Epidermal melanocyte (primary cell): ENCODE results near the gene DNAH1.

Experiments
- DNase-seq: peaks from one replicate; pipeline ENCODE4 v3.0.0; 2011; ENCODE audit warnings: low spot score; ENCODE audit not compliant: insufficient read length

DNAH1 gene

DNA sequence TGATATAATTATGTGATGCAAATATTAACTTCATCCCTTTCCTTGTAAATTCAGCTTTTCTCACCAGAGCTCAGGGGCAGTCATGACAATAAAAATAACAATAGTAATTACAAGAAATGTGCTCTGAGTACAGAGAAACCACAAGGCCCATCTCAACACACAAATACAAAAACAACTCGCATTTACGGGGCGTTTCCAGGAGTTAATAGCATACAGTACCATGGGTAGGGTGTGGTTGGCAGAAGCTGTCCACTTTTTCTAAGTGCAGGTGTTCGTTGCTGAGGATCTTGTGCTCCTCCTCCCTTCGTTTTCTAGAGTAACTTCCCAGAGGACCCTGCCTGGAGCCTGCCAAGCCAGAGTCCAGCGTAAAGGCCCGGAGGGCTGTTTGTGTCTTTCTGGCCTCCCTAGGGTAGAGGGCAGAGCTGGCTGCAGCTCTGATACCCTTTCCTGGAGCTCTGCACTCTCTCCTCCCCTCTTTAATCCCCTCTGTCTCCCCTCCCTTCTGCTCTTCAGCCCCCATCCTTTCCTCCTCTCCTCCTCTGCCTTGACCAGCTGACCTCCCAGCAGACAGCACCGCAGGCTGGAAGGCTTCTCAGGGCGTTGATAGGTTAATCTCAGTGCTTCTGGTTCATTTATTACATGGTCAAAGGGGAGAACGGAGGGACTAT, 117.3 kb downstream of the DNAH1 start:
- no peak for DNase-seq

GRCh38 chr3:52433996-52434479, 117.9 kb downstream of the DNAH1 start:
- DNase-seq: no peak

GRCh38 chr3:52434491-52435115, 118.5 kb downstream of the DNAH1 start:
- DNase-seq: no peak

DNA sequence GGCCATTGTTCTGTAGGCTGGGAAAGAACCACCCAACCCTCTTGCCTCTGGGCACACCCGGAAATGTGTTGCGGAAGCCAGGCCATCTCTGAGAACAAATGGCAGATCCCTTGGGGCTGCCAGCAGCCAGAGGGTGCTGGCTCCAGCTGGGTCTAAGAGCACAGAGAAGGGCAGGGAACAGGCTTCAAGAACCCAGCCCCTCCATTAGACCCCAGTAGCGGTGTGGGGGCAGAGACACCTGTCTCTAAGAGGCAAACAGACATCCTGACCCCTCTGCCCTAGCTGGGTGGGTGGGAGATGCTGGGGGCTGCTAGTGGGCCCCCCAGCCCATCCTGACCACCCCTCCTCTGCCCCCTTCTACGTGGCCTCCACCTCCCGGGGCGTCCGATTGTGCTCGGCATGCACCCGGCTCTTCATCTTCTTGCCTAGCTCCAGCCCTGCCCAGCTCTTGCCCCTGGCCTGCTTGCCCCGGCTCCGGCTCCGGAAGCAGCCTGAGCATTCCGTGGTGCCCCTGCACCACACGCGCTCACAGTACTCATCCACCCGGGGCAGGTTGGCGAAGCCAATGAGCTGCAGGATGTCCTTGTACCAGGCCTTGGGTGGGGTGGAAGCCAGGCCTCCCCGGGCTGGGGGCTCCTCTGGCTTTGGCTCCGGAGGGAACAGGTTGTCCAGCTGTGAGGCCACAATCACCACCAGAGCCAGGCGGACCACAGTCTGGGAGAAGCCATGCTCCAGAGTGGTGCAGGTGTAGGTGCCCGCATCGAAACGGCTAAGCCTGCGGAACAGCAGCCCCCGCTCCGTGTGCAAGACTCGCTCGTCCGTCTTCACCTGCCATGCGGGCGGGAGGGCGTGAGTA, 119.4 kb downstream of the DNAH1 start:
- DNase-seq: no peak

- DNase-seq: peak; percentile 37
Observed at GRCh38 chr3:52436500-52437149, 120.5 kb downstream of the DNAH1 start.

GRCh38 chr3:52437326-52438103, 121.4 kb downstream of the DNAH1 start:
- DNase-seq: no peak

DNA sequence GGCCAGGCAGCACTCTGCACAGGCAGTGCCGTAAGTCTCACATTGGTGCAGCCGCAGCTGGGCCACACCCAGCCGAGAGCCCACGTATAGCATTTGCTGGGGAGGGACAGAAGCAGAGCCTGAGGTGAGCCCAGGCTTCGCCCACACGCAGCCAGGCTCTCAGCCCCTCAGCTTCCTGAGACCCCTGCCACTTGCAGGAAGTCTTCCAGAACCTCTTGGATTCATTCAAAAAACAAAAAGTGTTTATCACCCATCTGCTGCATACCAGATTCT, 121.9 kb downstream of the DNAH1 start:
- DNase-seq: no peak

DNA sequence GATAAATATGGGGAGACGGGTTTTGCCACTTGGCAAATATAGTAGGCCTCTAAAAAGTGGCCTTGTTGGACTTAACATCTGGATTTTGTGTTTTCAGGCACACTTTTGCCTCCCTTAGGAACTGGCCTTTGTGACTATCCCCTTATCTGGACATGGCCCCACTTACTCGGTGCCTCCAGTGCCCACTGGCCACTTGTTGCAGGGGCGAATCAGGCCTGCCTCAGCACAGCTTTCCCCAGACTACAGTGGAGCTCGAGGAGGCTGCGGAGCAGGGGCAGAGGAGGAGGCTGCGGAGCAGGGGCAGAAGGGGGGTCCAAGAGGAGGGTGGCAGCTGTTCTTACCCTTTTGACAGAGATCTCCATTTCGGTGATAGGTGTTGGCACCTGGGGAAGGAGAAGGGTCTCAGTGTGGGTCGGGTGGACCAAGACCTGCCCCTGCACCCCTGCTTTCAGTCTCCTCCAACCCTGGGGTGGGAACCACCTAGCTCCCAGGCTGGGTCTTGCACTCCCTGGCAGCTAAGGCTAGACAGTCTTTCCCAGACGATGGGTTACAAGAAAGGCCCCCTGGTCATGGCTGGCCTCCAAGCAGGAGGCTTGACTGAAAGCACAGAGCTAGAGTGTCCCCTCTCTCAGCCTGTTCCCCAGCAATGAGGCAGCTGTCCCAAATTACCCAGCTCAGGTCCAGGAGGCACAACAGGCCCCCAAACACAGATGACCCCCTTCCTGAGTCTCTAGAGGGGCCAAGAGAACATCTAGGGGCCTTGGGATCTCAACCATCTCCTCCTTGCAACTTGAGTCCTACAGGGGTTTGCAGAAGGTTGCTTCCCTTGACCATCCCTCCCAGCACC, 122.7 kb downstream of the DNAH1 start:
- no peak for DNase-seq

DNA sequence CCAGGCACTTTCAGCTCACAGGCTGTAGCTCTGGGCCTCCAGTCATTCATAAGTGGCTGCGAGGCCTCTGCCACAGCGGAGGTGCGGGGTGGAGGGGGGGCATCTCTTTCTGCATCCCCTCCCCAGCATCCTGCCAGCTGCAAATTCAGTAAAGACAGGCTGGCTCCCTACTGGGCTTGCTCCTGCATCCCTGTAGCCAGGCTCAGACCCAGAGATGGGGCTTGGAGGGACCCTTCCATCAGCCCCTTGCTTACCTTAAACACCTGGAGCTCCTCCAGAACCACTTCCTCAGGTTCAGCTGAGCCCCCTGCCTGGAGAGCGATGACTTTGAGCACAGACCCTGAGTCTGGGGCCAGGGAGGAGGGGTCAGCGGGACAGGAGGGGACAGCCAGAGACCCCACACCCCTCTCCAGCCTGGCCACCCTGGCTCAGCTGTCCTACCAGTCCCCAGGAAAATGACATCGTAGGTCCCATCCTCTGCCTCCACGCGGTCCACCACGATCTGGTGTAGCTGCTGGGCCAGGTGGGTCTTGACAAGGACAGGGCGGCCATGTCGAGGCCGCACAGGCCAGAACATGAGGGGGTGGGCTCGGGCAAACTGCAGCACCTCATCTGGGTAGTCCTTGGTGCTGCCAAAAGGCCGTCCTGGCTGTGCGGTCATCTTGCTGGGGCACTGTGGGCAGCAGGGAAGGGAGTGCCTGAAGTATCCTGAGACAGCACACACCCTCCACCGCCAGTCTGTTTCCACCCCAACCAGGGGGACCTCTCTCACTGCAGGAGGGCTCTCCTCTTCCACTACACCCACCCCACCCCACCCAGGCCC, 123.5 kb downstream of the DNAH1 start:
- DNase-seq: no peak

GRCh38 chr3:52440249-52440551, 124.1 kb downstream of the DNAH1 start:
- no peak for DNase-seq

GRCh38 chr3:52440671-52441070, 124.6 kb downstream of the DNAH1 start:
- no peak for DNase-seq

GRCh38 chr3:52441091-52441771, 125.1 kb downstream of the DNAH1 start:
- no peak for DNase-seq

DNA sequence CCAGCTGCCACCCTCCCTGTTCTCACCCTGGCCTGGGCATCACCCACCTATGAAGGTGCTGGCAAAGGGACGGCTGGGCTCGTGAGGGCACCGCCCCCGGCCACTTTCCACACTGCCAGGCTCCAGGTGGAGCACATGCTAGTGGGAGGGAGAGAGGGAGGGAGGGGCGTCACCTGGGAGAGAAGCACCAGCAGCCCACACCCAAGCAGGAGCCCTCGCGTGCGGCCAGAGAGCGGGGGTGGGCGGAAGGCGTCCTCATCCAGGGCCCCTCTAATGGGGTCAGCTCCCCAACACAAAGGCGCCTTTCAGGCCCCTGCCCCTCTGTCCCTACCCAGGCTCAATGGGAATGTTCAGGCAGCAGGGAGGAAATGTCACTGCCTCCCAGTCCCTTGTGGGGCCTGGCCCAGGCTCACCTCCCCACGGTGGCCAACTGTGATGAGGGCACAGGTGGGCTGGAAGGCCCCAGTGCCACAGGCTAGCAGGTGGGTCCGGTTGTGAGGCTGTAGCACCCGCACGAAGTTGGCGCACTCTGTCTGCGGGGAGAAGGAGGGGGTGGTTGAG, 125.7 kb downstream of the DNAH1 start:
- DNase-seq: no peak

GRCh38 chr3:52442409-52443267, 126.5 kb downstream of the DNAH1 start:
- DNase-seq: no peak

- no peak for DNase-seq
Observed at GRCh38 chr3:52443268-52443610, 127.1 kb downstream of the DNAH1 start.

GRCh38 chr3:52443791-52444687, 127.9 kb downstream of the DNAH1 start:
- no peak for DNase-seq
